Adrenal gland (tissue), 5 donors: ENCODE measurements around the gene RALGPS1.

Experiments used
- POLR2A ChIP-seq, 2 donors: fragments of 450-650 bp; IDR thresholded peaks; one replicate each; pipeline ENCODE4 v1.6.1; 2017; ENCODE audit warnings: antibody characterized with exemption in 2 of 2, mild to moderate bottlenecking in 2 of 2, moderate library complexity in 1 of 2
- TF ChIP-seq, protein P1 (sequence below), 6 experiments: fragments of 450-650 bp in 4 of 6; fragments of 200-600 bp in 2 of 6; sonication (generic) in 1 of 6; IDR thresholded peaks; 1 replicate in 5 of 6; 2 replicates in 1 of 6; pipeline versions ENCODE4 v1.5.1 to v1.8.0; 2016 to 2021; ENCODE audit warnings: antibody characterized with exemption in 6 of 6, mild to moderate bottlenecking in 2 of 6, moderate library complexity in 1 of 6
- donor health status: DM: no; HTN: no; CAD: no.

DNA sequence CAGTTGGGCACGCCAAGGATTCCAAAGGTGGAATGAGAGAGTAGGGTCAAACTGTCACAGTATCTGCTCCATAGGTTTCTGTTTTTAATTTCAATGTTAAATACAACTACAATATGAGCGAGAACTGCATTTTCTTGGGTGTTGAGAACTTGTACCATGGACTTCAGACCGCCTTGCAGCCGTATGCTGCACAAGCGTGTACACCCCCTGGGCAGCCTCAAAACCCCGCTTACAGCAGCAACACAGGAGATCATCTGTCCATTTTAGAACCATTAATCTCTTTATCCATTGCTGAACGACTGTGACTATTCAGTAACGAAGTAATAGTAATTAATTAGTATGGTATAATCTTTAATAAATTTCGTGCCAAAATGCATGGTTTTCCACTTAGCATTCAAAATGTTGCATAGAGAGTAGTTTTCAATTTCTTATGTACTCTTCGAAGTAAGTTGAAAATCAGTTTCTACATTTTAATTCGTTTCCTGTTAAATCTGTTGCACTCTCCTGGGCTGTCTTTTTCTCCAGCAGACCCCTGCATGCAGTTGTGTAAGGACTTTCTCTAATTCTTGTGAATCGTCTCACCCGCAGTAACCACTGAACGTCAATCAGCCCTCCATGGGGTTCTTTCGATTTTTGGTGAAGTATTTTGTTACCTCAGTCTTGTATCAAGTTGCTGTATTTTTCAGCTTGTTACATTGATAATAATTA is 308.0 kb downstream of the RALGPS1 start:
- no peak for TF ChIP-seq POLR2A (IDR thresholded peaks at IDR 0.05)
- TF ChIP-seq, protein P1, sequence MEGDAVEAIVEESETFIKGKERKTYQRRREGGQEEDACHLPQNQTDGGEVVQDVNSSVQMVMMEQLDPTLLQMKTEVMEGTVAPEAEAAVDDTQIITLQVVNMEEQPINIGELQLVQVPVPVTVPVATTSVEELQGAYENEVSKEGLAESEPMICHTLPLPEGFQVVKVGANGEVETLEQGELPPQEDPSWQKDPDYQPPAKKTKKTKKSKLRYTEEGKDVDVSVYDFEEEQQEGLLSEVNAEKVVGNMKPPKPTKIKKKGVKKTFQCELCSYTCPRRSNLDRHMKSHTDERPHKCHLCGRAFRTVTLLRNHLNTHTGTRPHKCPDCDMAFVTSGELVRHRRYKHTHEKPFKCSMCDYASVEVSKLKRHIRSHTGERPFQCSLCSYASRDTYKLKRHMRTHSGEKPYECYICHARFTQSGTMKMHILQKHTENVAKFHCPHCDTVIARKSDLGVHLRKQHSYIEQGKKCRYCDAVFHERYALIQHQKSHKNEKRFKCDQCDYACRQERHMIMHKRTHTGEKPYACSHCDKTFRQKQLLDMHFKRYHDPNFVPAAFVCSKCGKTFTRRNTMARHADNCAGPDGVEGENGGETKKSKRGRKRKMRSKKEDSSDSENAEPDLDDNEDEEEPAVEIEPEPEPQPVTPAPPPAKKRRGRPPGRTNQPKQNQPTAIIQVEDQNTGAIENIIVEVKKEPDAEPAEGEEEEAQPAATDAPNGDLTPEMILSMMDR (IDR thresholded peaks at IDR 0.05), result no peak
